ENCODE results near the gene CD226.

The CD226 gene

GRCh38 chr18:69813559-69813958, 134.1 kb downstream of the CD226 start:
- no peak for DNase-seq

GRCh38 chr18:69808399-69808798, 139.3 kb downstream of the CD226 start:
- DNase-seq: no peak

GRCh38 chr18:69804776-69805501, 142.7 kb downstream of the CD226 start:
- DNase-seq: no peak

All from fibroblast of skin of back (primary cell).